Neuronal stem cell (in vitro differentiated cells): ENCODE measurements around the gene CD84.

Experiments used
- DNase-seq: peaks from one replicate; pipeline ENCODE4 v3.0.0-alpha.2; 2013; ENCODE audit warnings: low spot score
- H2AFZ ChIP-seq: one replicate; pipeline ENCODE4 v1.6.1; 2013; ENCODE audit warnings: mild to moderate bottlenecking, low read length, inconsistent platforms
- H2AK5ac ChIP-seq: 2 replicates; pipeline ENCODE4 v1.6.1; 2013; ENCODE audit warnings: low read depth, mild to moderate bottlenecking, inconsistent platforms, low read length, moderate library complexity, mixed read lengths
- H2BK120ac ChIP-seq: 2 replicates; pipeline ENCODE4 v1.6.1; 2013; ENCODE audit warnings: low read depth, mild to moderate bottlenecking, inconsistent platforms, low read length, moderate library complexity, mixed read lengths
- H2BK12ac ChIP-seq: one replicate; pipeline ENCODE4 v1.6.1; 2013; ENCODE audit warnings: low read length, inconsistent platforms
- H2BK15ac ChIP-seq: 2 replicates; pipeline ENCODE4 v1.6.1; 2013; ENCODE audit warnings: mild to moderate bottlenecking, low read length, inconsistent platforms, mixed read lengths
- H2BK5ac ChIP-seq: one replicate; pipeline ENCODE4 v1.6.1; 2013; ENCODE audit warnings: inconsistent platforms, mild to moderate bottlenecking, low read length, moderate library complexity
- H3K14ac ChIP-seq: one replicate; pipeline ENCODE4 v1.6.1; 2013; ENCODE audit warnings: low read length, inconsistent platforms
- H3K18ac ChIP-seq: 2 replicates; pipeline ENCODE4 v1.6.1; 2013; ENCODE audit warnings: low read length, inconsistent platforms
- H3K23ac ChIP-seq: 2 replicates; pipeline ENCODE4 v1.6.1; 2013; ENCODE audit warnings: low read depth, mild to moderate bottlenecking, mixed read lengths, low read length, inconsistent platforms; ENCODE audit not compliant: poor library complexity
- H3K27ac ChIP-seq: replicated peaks from 3 replicates; pipeline ENCODE4 v1.5.1; 2013; ENCODE audit warnings: low read length, inconsistent platforms
- H3K27me3 ChIP-seq, 3 experiments: 2 replicates each; pipeline ENCODE4 v1.6.1; 2013; ENCODE audit warnings: low read length in 3 of 3, mild to moderate bottlenecking in 2 of 3, inconsistent platforms in 1 of 3, low read depth in 1 of 3, mixed read lengths in 1 of 3, moderate library complexity in 1 of 3; ENCODE audit not compliant: control insufficient read depth in 3 of 3, insufficient read depth in 3 of 3
- H3K36me3 ChIP-seq, 2 donors: replicated peaks in 1 of 2; 2 replicates each; pipeline ENCODE4 v1.6.1; 2013; ENCODE audit warnings: low read length in 2 of 2; ENCODE audit not compliant: control insufficient read depth in 2 of 2, insufficient read depth in 2 of 2
- H3K4ac ChIP-seq: 2 replicates; pipeline ENCODE4 v1.6.1; 2013; ENCODE audit warnings: inconsistent platforms, mild to moderate bottlenecking, low read length, moderate library complexity
- H3K4me1 ChIP-seq, 2 donors: 1 replicate in 1 of 2; 2 replicates in 1 of 2; pipeline ENCODE4 v1.6.1; 2013; ENCODE audit warnings: low read length in 2 of 2, low read depth in 1 of 2; ENCODE audit not compliant: control insufficient read depth in 2 of 2, insufficient read depth in 1 of 2
- H3K4me2 ChIP-seq: one replicate; pipeline ENCODE4 v1.6.1; 2013; ENCODE audit warnings: mild to moderate bottlenecking, low read length, inconsistent platforms; ENCODE audit not compliant: insufficient read depth, poor library complexity, severe bottlenecking
- H3K4me3 ChIP-seq, 2 donors: 2 replicates each; pipeline ENCODE4 v1.5.1; 2013; ENCODE audit warnings: low read length in 2 of 2, mild to moderate bottlenecking in 2 of 2, inconsistent platforms in 1 of 2, moderate library complexity in 1 of 2
- H3K79me1 ChIP-seq: one replicate; pipeline ENCODE4 v1.6.1; 2013; ENCODE audit warnings: low read depth, mild to moderate bottlenecking, inconsistent platforms, low read length, moderate library complexity
- H3K9ac ChIP-seq: one replicate; pipeline ENCODE4 v1.6.1; 2013; ENCODE audit warnings: mild to moderate bottlenecking, low read depth, low read length, inconsistent platforms; ENCODE audit not compliant: poor library complexity
- H3K9me3 ChIP-seq, 2 donors: replicated peaks in 1 of 2; 2 replicates each; pipeline versions ENCODE3 to v1.6.1; 2013; ENCODE audit warnings: low read length in 2 of 2, mild to moderate bottlenecking in 2 of 2, inconsistent platforms in 1 of 2, low read depth in 1 of 2, mixed read lengths in 1 of 2, moderate library complexity in 1 of 2; ENCODE audit not compliant: control insufficient read depth in 2 of 2, insufficient read depth in 1 of 2
- H4K8ac ChIP-seq: one replicate; pipeline ENCODE4 v1.6.1; 2013; ENCODE audit warnings: low read depth, mild to moderate bottlenecking, inconsistent platforms, low read length, moderate library complexity
- H4K91ac ChIP-seq: one replicate; pipeline ENCODE4 v1.6.1; 2013; ENCODE audit warnings: low read length, low read depth, mild to moderate bottlenecking, inconsistent platforms; ENCODE audit not compliant: poor library complexity
- WGBS, 2 donors: extraction: QIAGEN DNeasy Blood & Tissue Kit; methylation state at CpG; one replicate each; pipeline ENCODE4 v1.1.7; 2013; ENCODE audit warnings: missing lambda C conversion rate in 2 of 2, mixed read lengths in 1 of 2; ENCODE audit not compliant: insufficient read length in 2 of 2, insufficient replicate concordance in 1 of 2; ENCODE audit errors: extremely low coverage in 2 of 2; 5-methylcytosine and 5-hydroxymethylcytosine counted together

The CD84 gene

DNA sequence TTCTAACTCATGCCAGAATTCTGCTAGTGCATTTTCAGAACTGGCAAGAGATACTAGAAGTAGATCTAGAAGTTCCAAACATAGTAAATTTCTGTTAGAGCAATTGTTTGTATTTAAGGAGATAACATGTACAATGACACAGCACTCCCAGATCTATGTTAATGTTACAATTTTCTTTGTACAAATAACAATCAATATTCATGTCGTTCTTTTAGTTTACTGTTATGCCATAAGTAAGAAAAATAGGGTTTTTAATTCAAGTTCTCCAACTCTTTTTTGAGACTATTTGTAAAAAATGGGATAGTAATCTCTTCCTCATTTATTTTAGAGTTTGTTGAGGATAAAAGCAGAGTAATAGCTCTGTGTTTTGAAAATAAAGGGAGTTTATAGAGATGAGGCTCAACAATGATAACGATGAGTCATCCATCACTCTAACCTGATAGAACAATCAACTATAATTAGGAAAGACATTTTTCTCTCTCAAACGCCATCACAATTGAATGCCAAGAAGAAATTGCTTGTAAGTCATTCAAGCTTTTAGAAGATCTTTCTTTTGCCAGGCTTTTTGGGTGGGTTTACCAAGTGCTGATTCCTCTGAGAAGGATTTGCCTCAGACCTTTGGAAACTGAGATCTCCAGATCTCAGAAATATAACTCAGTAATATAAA is 638 bp downstream of the CD84 start:
- WGBS, 2 donors: no CpG with 5 or more reads among the region's 3 CpGs
- Histone ChIP-seq H2AK5ac (no peak overlapping the region), H4K91ac (no peak overlapping the region), H3K9me3 (no peaks in the 10 kb centered on the region), H3K4me1 (no peaks in the 10 kb centered on the region), H3K27me3 (no peaks in the 10 kb centered on the region), H3K4ac (no peak overlapping the region), H3K14ac (no peak overlapping the region), H2BK15ac (no peak overlapping the region), H3K79me1 (no peaks in the 10 kb centered on the region), H3K4me3 (no peak overlapping the region), H3K27ac (no peak overlapping the region), H2BK12ac (no peak overlapping the region), H3K23ac (no peak overlapping the region), H2BK5ac (no peak overlapping the region), H4K8ac (no peak overlapping the region), H3K36me3 (no peaks in the 10 kb centered on the region), H3K9ac (no peak overlapping the region), H2AFZ (no peak overlapping the region), H3K18ac (no peak overlapping the region), H2BK120ac (no peak overlapping the region), H3K4me2 (no peak overlapping the region)
- DNase-seq: no peak

DNA sequence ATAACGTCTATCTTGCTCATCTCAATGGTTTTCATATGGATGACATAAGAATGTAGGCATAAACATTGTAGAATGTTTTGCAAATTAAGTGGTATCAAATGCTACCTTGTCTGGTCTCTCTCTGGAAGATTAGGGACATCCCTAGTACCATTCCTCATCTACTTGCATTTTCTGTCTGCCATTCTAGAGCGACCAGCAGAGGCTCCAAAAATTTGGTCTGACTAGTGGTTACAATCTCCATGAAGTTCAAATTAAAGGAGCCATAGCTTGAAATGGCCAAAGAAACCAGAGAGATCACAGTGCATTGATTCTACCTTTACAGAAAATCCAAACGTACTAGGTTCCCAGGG is 1.1 kb downstream of the CD84 start:
- Histone ChIP-seq H3K9me3 (no peaks in the 10 kb centered on the region), H3K9ac (no peak overlapping the region), H3K18ac (no peak overlapping the region), H3K4ac (no peak overlapping the region), H4K8ac (no peak overlapping the region), H3K4me1 (no peaks in the 10 kb centered on the region), H2BK5ac (no peak overlapping the region), H3K27me3 (no peaks in the 10 kb centered on the region), H3K23ac (no peak overlapping the region), H2BK15ac (no peak overlapping the region), H3K4me2 (no peak overlapping the region), H2AK5ac (no peak overlapping the region), H3K4me3 (no peak overlapping the region), H4K91ac (no peak overlapping the region), H2AFZ (no peak overlapping the region), H2BK120ac (no peak overlapping the region), H3K14ac (no peak overlapping the region), H3K36me3 (no peaks in the 10 kb centered on the region), H2BK12ac (no peak overlapping the region), H3K27ac (no peak overlapping the region), H3K79me1 (no peaks in the 10 kb centered on the region)
- WGBS, 2 donors: no CpG with 5 or more reads among the region's 3 CpGs
- no peak for DNase-seq

DNA sequence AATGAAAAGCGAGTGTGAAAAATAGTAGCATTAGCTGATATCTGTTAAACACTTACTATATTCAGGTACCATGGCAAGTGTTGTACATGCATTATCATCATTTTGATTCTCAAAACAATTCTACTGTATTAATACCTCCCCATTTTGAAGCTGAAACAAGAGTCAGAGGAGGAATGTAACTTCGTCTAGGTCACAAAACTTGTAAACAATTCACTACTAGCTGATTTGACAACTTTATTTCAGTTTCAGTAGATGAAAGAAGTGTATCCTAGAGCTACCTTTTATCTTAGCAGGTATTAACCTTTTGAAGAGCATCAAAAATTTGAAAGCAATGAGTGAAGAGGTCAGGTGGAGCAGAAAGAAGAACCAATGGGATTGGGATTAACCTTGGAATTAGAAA is 1.6 kb downstream of the CD84 start:
- Histone ChIP-seq H4K8ac (no peak overlapping the region), H3K18ac (no peak overlapping the region), H3K9me3 (no peaks in the 10 kb centered on the region), H3K23ac (no peak overlapping the region), H4K91ac (no peak overlapping the region), H3K4me2 (no peak overlapping the region), H2BK5ac (no peak overlapping the region), H3K27ac (no peak overlapping the region), H2BK15ac (no peak overlapping the region), H3K79me1 (no peaks in the 10 kb centered on the region), H3K4ac (no peak overlapping the region), H2BK12ac (no peak overlapping the region), H3K4me1 (no peaks in the 10 kb centered on the region), H3K27me3 (no peaks in the 10 kb centered on the region), H3K9ac (no peak overlapping the region), H3K4me3 (no peak overlapping the region), H2AK5ac (no peak overlapping the region), H3K14ac (no peak overlapping the region), H2AFZ (no peak overlapping the region), H2BK120ac (no peak overlapping the region), H3K36me3 (no peaks in the 10 kb centered on the region)
- no peak for DNase-seq
- no CpG with 5 or more reads among the region's 2 CpGs for WGBS, 2 donors

GRCh38 chr1:160576884-160577283 is 2.4 kb downstream of the CD84 start:
- Histone ChIP-seq H2BK120ac (no peak overlapping the region), H3K4ac (no peak overlapping the region), H3K9me3 (no peaks in the 10 kb centered on the region), H3K4me3 (no peak overlapping the region), H4K91ac (no peak overlapping the region), H2BK5ac (no peak overlapping the region), H3K23ac (no peak overlapping the region), H3K4me2 (no peak overlapping the region), H2BK15ac (no peak overlapping the region), H2AK5ac (no peak overlapping the region), H4K8ac (no peak overlapping the region), H3K36me3 (no peaks in the 10 kb centered on the region), H2AFZ (no peak overlapping the region), H3K27ac (no peak overlapping the region), H3K79me1 (no peaks in the 10 kb centered on the region), H3K4me1 (no peaks in the 10 kb centered on the region), H2BK12ac (no peak overlapping the region), H3K27me3 (no peaks in the 10 kb centered on the region), H3K14ac (no peak overlapping the region), H3K18ac (no peak overlapping the region), H3K9ac (no peak overlapping the region)
- WGBS, 2 donors: no CpG with 5 or more reads among the region's 2 CpGs
- DNase-seq: no peak
